Measurements from ENCODE around the gene ZNF862.

ZNF862 gene

GRCh38 chr7:149870701-149871483, 32.7 kb downstream of the ZNF862 start:
- H4K91ac ChIP-seq (ENCODE audit: low read depth, low read length, poor library complexity): no peak overlapping the region
- H3K4me2 ChIP-seq (ENCODE audit: insufficient read depth, low read length, poor library complexity, severe bottlenecking): no peak overlapping the region
- no peak overlapping the region for H3K18ac ChIP-seq (ENCODE audit: low read length)
- no peak overlapping the region for H3K14ac ChIP-seq (ENCODE audit: low read length)
- peaks cover 0 to 3% (median 0%) of the 10 kb centered on the region in 3 experiments for H3K27me3 ChIP-seq (ENCODE audit: control insufficient read depth in 3 of 3, insufficient read depth in 3 of 3, low read depth in 1 of 3, low read length in 3 of 3)
- H2BK15ac ChIP-seq (ENCODE audit: low read length): no peak overlapping the region
- no peak overlapping the region for H3K4me3 ChIP-seq (ENCODE audit: low read length in 2 of 2)
- H3K9me3 ChIP-seq (replicated peaks in 1 of 2; ENCODE audit: control insufficient read depth in 2 of 2, insufficient read depth in 1 of 2, low read depth in 1 of 2, low read length in 2 of 2): no peaks in the 10 kb centered on the region
- H2AK5ac ChIP-seq (ENCODE audit: low read depth, low read length): no peak overlapping the region
- no peak overlapping the region for H3K23ac ChIP-seq (ENCODE audit: low read depth, low read length, poor library complexity)
- no peak for DNase-seq (ENCODE audit: low spot score)
- peaks cover 7 to 9% of the 10 kb centered on the region in 2 donors for H3K4me1 ChIP-seq (ENCODE audit: control insufficient read depth in 2 of 2, insufficient read depth in 1 of 2, low read depth in 1 of 2, low read length in 2 of 2)
- H2BK5ac ChIP-seq (ENCODE audit: low read length): no peak overlapping the region
- no peak overlapping the region for H3K27ac ChIP-seq (replicated peaks; ENCODE audit: low read length)
- H3K9ac ChIP-seq (ENCODE audit: low read depth, low read length, poor library complexity): no peak overlapping the region
- no peak overlapping the region for H2BK120ac ChIP-seq (ENCODE audit: low read depth, low read length)
- peaks cover 3 to 43% of the 10 kb centered on the region in 2 donors for H3K36me3 ChIP-seq (replicated peaks in 1 of 2; ENCODE audit: control insufficient read depth in 2 of 2, insufficient read depth in 2 of 2, low read length in 2 of 2)
- peaks cover 2% of the 10 kb centered on the region for H3K79me1 ChIP-seq (ENCODE audit: low read depth, low read length)
- H2BK12ac ChIP-seq (ENCODE audit: low read length): no peak overlapping the region
- no peak overlapping the region for H4K8ac ChIP-seq (ENCODE audit: low read depth, low read length)
- WGBS, 2 donors (ENCODE audit: extremely low coverage in 2 of 2, insufficient read length in 2 of 2, insufficient replicate concordance in 1 of 2): no CpG with 5 or more reads among the region's 12 CpGs
- no peak overlapping the region for H3K4ac ChIP-seq (ENCODE audit: low read length)
- H2AFZ ChIP-seq (ENCODE audit: low read length): no peak overlapping the region

DNA sequence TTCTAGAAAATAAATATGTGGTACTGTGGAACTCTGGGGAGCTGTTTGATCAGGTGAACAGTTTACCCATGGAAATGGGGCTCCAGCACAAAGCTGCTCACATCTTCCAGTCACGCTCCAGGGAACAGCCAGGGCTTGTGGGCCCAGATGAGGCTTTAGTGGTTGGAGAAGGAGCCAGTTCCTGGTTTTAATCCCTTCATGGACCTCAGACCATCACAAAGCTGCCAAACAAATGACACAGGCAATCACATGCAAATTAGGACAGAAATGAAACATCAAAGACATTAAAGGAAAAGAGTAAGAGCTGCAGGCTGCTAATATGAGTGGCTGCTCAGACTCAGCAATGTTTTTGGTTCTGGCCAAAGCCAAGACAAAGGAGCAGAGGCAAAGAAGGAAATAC, 33.4 kb downstream of the ZNF862 start:
- WGBS, 2 donors (ENCODE audit: extremely low coverage in 2 of 2, insufficient read length in 2 of 2, insufficient replicate concordance in 1 of 2): no CpG with 5 or more reads among the region's 1 CpG
- H3K27ac ChIP-seq (replicated peaks; ENCODE audit: low read length): no peak overlapping the region
- no peak overlapping the region for H2BK15ac ChIP-seq (ENCODE audit: low read length)
- no peak overlapping the region for H2AFZ ChIP-seq (ENCODE audit: low read length)
- peaks cover 7 to 9% of the 10 kb centered on the region in 2 donors for H3K4me1 ChIP-seq (ENCODE audit: control insufficient read depth in 2 of 2, insufficient read depth in 1 of 2, low read depth in 1 of 2, low read length in 2 of 2)
- no peak overlapping the region for H3K4ac ChIP-seq (ENCODE audit: low read length)
- H3K14ac ChIP-seq (ENCODE audit: low read length): no peak overlapping the region
- no peak overlapping the region for H2BK5ac ChIP-seq (ENCODE audit: low read length)
- H4K91ac ChIP-seq (ENCODE audit: low read depth, low read length, poor library complexity): no peak overlapping the region
- no peak overlapping the region for H4K8ac ChIP-seq (ENCODE audit: low read depth, low read length)
- H3K9ac ChIP-seq (ENCODE audit: low read depth, low read length, poor library complexity): no peak overlapping the region
- H3K79me1 ChIP-seq (ENCODE audit: low read depth, low read length): peaks cover 2% of the 10 kb centered on the region
- DNase-seq (ENCODE audit: low spot score): no peak
- H3K18ac ChIP-seq (ENCODE audit: low read length): no peak overlapping the region
- H3K23ac ChIP-seq (ENCODE audit: low read depth, low read length, poor library complexity): no peak overlapping the region
- H3K9me3 ChIP-seq (replicated peaks in 1 of 2; ENCODE audit: control insufficient read depth in 2 of 2, insufficient read depth in 1 of 2, low read depth in 1 of 2, low read length in 2 of 2): no peaks in the 10 kb centered on the region
- peaks cover under 1 to 42% of the 10 kb centered on the region in 2 donors for H3K36me3 ChIP-seq (replicated peaks in 1 of 2; ENCODE audit: control insufficient read depth in 2 of 2, insufficient read depth in 2 of 2, low read length in 2 of 2)
- peaks cover 0 to 3% (median 0%) of the 10 kb centered on the region in 3 experiments for H3K27me3 ChIP-seq (ENCODE audit: control insufficient read depth in 3 of 3, insufficient read depth in 3 of 3, low read depth in 1 of 3, low read length in 3 of 3)
- H2AK5ac ChIP-seq (ENCODE audit: low read depth, low read length): no peak overlapping the region
- H3K4me2 ChIP-seq (ENCODE audit: insufficient read depth, low read length, poor library complexity, severe bottlenecking): no peak overlapping the region
- no peak overlapping the region for H3K4me3 ChIP-seq (ENCODE audit: low read length in 2 of 2)
- no peak overlapping the region for H2BK12ac ChIP-seq (ENCODE audit: low read length)
- H2BK120ac ChIP-seq (ENCODE audit: low read depth, low read length): no peak overlapping the region

GRCh38 chr7:149872419-149873073, 34.4 kb downstream of the ZNF862 start:
- no peak overlapping the region for H3K23ac ChIP-seq (ENCODE audit: low read depth, low read length, poor library complexity)
- peak overlapping the region; percentile 90 for H3K4me2 ChIP-seq (ENCODE audit: insufficient read depth, low read length, poor library complexity, severe bottlenecking)
- H4K8ac ChIP-seq (ENCODE audit: low read depth, low read length): no peak overlapping the region
- H2AK5ac ChIP-seq (ENCODE audit: low read depth, low read length): no peak overlapping the region
- H3K18ac ChIP-seq (ENCODE audit: low read length): no peak overlapping the region
- no peak overlapping the region for H2BK5ac ChIP-seq (ENCODE audit: low read length)
- H3K36me3 ChIP-seq (replicated peaks in 1 of 2; ENCODE audit: control insufficient read depth in 2 of 2, insufficient read depth in 2 of 2, low read length in 2 of 2): peaks cover 0 to 39% of the 10 kb centered on the region in 2 donors
- no peak overlapping the region for H2BK15ac ChIP-seq (ENCODE audit: low read length)
- WGBS, 2 donors (ENCODE audit: extremely low coverage in 2 of 2, insufficient read length in 2 of 2, insufficient replicate concordance in 1 of 2): no CpG with 5 or more reads among the region's 13 CpGs
- H3K4me3 ChIP-seq (ENCODE audit: low read length in 2 of 2): peak overlapping the region; percentile 71 to 93
- H3K9ac ChIP-seq (ENCODE audit: low read depth, low read length, poor library complexity): no peak overlapping the region
- H2BK120ac ChIP-seq (ENCODE audit: low read depth, low read length): no peak overlapping the region
- peaks cover 0 to 3% (median 0%) of the 10 kb centered on the region in 3 experiments for H3K27me3 ChIP-seq (ENCODE audit: control insufficient read depth in 3 of 3, insufficient read depth in 3 of 3, low read depth in 1 of 3, low read length in 3 of 3)
- H3K4ac ChIP-seq (ENCODE audit: low read length): no peak overlapping the region
- H2AFZ ChIP-seq (ENCODE audit: low read length): peak overlapping the region; percentile 97
- H3K4me1 ChIP-seq (ENCODE audit: control insufficient read depth in 2 of 2, insufficient read depth in 1 of 2, low read depth in 1 of 2, low read length in 2 of 2): peaks cover 7 to 9% of the 10 kb centered on the region in 2 donors
- no peak overlapping the region for H4K91ac ChIP-seq (ENCODE audit: low read depth, low read length, poor library complexity)
- no peak overlapping the region for H2BK12ac ChIP-seq (ENCODE audit: low read length)
- H3K27ac ChIP-seq (replicated peaks; ENCODE audit: low read length): no peak overlapping the region
- no peaks in the 10 kb centered on the region for H3K9me3 ChIP-seq (replicated peaks in 1 of 2; ENCODE audit: control insufficient read depth in 2 of 2, insufficient read depth in 1 of 2, low read depth in 1 of 2, low read length in 2 of 2)
- peaks cover 2% of the 10 kb centered on the region for H3K79me1 ChIP-seq (ENCODE audit: low read depth, low read length)
- no peak overlapping the region for H3K14ac ChIP-seq (ENCODE audit: low read length)
- DNase-seq (ENCODE audit: low spot score): no peak
